Measurements from ENCODE around the gene AKAP7.
"Not testable (repeated sequence)": the region's sequence is repeated elsewhere in the genome, so short reads cannot be mapped to it uniquely, and the experiment has no call there.

The AKAP7 gene

DNA sequence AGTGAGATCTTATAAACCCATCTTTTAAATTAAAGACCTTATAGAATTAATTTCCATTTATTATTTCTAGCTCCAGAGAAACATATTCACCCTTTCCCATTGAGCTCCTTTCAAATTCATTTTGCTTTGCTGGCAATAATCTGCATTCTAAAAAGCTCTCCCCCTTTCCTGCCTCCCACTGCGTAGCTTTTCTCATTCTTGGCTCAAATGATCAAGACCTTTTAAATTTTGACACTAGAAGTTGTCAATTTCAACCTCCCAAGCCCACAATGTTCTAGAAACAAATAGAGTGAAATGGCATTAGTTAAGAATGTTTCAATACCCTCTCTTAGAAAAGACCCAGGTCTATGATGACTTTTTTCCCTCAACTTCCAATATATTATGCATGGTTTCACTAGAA is 186.9 kb downstream of the AKAP7 start:
- Histone ChIP-seq H3K36me3 (ENCODE audit: low read length) (no peaks in the 10 kb centered on the region), H3F3A (ENCODE audit: insufficient read depth) (no peaks in the 10 kb centered on the region), H3K4me2 (ENCODE audit: low read depth, low read length, poor library complexity, severe bottlenecking) (no peak overlapping the region), H3K9ac (ENCODE audit: low read length) (no peak overlapping the region), H3K79me2 (ENCODE audit: insufficient read depth, low read length) (no peaks in the 10 kb centered on the region), H3K27ac (ENCODE audit: low read depth, low read length) (no peak overlapping the region), H3K9me3 (ENCODE audit: insufficient read depth, low read length) (no peaks in the 10 kb centered on the region), H3K9me2 (replicated peaks; ENCODE audit: insufficient read depth, low read length) (no peaks in the 10 kb centered on the region), H3K4me3 (ENCODE audit: insufficient read depth, low read length, poor library complexity, severe bottlenecking) (no peak overlapping the region), H4K20me1 (ENCODE audit: low read depth, low read length) (no peaks in the 10 kb centered on the region), H3K27me3 (ENCODE audit: low read length) (no peaks in the 10 kb centered on the region), H2AFZ (ENCODE audit: low read depth, low read length, severe bottlenecking) (no peak overlapping the region)
- TF ChIP-seq EZH2phosphoT487 (conservative IDR thresholded peaks at IDR 0.05; ENCODE audit: low read length): no peak
- TF ChIP-seq, protein P1, sequence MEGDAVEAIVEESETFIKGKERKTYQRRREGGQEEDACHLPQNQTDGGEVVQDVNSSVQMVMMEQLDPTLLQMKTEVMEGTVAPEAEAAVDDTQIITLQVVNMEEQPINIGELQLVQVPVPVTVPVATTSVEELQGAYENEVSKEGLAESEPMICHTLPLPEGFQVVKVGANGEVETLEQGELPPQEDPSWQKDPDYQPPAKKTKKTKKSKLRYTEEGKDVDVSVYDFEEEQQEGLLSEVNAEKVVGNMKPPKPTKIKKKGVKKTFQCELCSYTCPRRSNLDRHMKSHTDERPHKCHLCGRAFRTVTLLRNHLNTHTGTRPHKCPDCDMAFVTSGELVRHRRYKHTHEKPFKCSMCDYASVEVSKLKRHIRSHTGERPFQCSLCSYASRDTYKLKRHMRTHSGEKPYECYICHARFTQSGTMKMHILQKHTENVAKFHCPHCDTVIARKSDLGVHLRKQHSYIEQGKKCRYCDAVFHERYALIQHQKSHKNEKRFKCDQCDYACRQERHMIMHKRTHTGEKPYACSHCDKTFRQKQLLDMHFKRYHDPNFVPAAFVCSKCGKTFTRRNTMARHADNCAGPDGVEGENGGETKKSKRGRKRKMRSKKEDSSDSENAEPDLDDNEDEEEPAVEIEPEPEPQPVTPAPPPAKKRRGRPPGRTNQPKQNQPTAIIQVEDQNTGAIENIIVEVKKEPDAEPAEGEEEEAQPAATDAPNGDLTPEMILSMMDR (IDR thresholded peaks at IDR 0.05; ENCODE audit: insufficient read depth, low read length, poor library complexity, severe bottlenecking): no peak

DNA sequence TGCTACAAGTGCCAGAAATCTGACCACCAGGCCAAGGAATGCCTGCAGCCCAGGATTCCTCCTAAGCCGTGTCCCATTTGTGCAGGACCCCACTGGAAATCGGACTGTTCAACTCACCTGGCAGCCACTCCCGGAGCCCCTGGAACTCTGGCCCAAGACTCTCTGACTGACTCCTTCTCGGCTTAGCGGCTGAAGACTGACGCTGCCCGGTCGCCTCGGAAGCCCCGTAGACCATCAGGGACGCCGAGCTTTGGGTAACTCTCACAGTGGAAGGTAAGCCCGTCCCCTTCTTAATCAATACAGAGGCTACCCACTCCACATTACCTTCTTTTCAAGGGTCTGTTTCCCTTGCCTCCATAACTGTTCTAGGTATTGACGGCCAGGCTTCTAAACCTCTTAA is 190.4 kb downstream of the AKAP7 start:
- H3K9ac ChIP-seq (ENCODE audit: low read length); H3F3A ChIP-seq (ENCODE audit: insufficient read depth); H4K20me1 ChIP-seq (ENCODE audit: low read depth, low read length); H3K27me3 ChIP-seq (ENCODE audit: low read length); H3K79me2 ChIP-seq (ENCODE audit: insufficient read depth, low read length); H3K4me3 ChIP-seq (ENCODE audit: insufficient read depth, low read length, poor library complexity, severe bottlenecking); H3K9me2 ChIP-seq (replicated peaks; ENCODE audit: insufficient read depth, low read length); H3K27ac ChIP-seq (ENCODE audit: low read depth, low read length); H3K36me3 ChIP-seq (ENCODE audit: low read length); H2AFZ ChIP-seq (ENCODE audit: low read depth, low read length, severe bottlenecking); H3K4me2 ChIP-seq (ENCODE audit: low read depth, low read length, poor library complexity, severe bottlenecking); H3K9me3 ChIP-seq (ENCODE audit: insufficient read depth, low read length): not testable (repeated sequence)

DNA sequence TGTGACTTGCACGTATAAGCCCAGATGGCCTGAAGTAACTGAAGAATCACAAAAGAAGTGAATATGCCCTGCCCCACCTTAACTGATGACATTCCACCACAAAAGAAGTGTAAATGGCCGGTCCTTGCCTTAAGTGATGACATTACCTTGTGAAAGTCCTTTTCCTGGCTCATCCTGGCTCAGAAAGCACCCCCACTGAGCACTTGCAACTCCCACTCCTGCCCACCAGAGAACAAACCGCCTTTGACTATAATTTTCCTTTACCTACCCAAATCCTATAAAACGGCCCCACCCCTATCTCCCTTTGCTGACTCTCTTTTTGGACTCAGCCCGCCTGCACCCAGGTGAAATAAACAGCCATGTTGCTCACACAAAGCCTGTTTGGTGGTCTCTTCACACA is 193.5 kb downstream of the AKAP7 start:
- not testable (repeated sequence) for H3K36me3 ChIP-seq (ENCODE audit: low read length); H3K4me2 ChIP-seq (ENCODE audit: low read depth, low read length, poor library complexity, severe bottlenecking); H3F3A ChIP-seq (ENCODE audit: insufficient read depth); H3K9me2 ChIP-seq (replicated peaks; ENCODE audit: insufficient read depth, low read length); H3K9ac ChIP-seq (ENCODE audit: low read length); H3K9me3 ChIP-seq (ENCODE audit: insufficient read depth, low read length); H3K79me2 ChIP-seq (ENCODE audit: insufficient read depth, low read length); H2AFZ ChIP-seq (ENCODE audit: low read depth, low read length, severe bottlenecking); H3K27ac ChIP-seq (ENCODE audit: low read depth, low read length); H3K27me3 ChIP-seq (ENCODE audit: low read length); H3K4me3 ChIP-seq (ENCODE audit: insufficient read depth, low read length, poor library complexity, severe bottlenecking); H4K20me1 ChIP-seq (ENCODE audit: low read depth, low read length)

DNA sequence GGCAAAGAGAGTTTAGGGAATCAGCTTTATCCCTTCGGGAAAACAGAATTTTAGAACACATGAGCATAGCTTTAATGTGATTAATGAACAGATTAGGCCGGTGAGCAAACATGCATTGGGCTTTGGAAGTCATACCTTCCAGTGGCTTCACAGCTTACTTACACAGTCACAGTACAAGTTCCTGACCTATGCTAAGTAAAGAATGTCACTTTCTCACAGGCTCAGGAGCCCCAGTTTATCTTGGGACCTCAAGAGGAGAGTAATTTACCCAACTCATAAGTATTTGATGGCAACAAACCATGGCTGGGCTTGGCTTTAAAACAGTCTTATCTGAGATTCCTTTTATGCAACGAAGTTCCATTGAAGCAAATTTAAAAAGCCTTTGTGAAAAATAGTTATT is 195.9 kb downstream of the AKAP7 start:
- no peak overlapping the region for H3K4me3 ChIP-seq (ENCODE audit: insufficient read depth, low read length, poor library complexity, severe bottlenecking)
- no peaks in the 10 kb centered on the region for H3K27me3 ChIP-seq (ENCODE audit: low read length)
- no peaks in the 10 kb centered on the region for H3K9me3 ChIP-seq (ENCODE audit: insufficient read depth, low read length)
- H3K9me2 ChIP-seq (replicated peaks; ENCODE audit: insufficient read depth, low read length): no peaks in the 10 kb centered on the region
- H3K27ac ChIP-seq (ENCODE audit: low read depth, low read length): no peak overlapping the region
- H4K20me1 ChIP-seq (ENCODE audit: low read depth, low read length): no peaks in the 10 kb centered on the region
- no peak overlapping the region for H3K4me2 ChIP-seq (ENCODE audit: low read depth, low read length, poor library complexity, severe bottlenecking)
- H3K79me2 ChIP-seq (ENCODE audit: insufficient read depth, low read length): no peaks in the 10 kb centered on the region
- no peak overlapping the region for H3K9ac ChIP-seq (ENCODE audit: low read length)
- TF ChIP-seq, protein P1 (IDR thresholded peaks at IDR 0.05; ENCODE audit: insufficient read depth, low read length, poor library complexity, severe bottlenecking): no peak
- TF ChIP-seq EZH2phosphoT487 (conservative IDR thresholded peaks at IDR 0.05; ENCODE audit: low read length): no peak
- no peak overlapping the region for H2AFZ ChIP-seq (ENCODE audit: low read depth, low read length, severe bottlenecking)
- H3F3A ChIP-seq (ENCODE audit: insufficient read depth): no peaks in the 10 kb centered on the region
- H3K36me3 ChIP-seq (ENCODE audit: low read length): no peaks in the 10 kb centered on the region

Measured in SU-DHL-6 (cell line).